Central memory CD8-positive, alpha-beta T cell (primary cell): Measurements from ENCODE around the gene PIAS4.
"Not testable (repeated sequence)": the region's sequence is repeated elsewhere in the genome, so short reads cannot be mapped to it uniquely, and the experiment has no call there.

Source experiments
- ATAC-seq: fragments of 150-1000 bp; cut with Tn5 transposase; replicated peaks from 2 replicates; pipeline ENCODE4 v1.10.0; 2022; ENCODE audit warnings: mild to moderate bottlenecking, moderate FRiP score, moderate number of reproducible peaks; ENCODE audit not compliant: poor library complexity, severe bottlenecking; ENCODE audit errors: extremely low read depth
- DNase-seq, 2 donors: peaks; one replicate each; pipeline ENCODE4 v3.0.0; 2021; ENCODE audit warnings: low spot score in 2 of 2
- H3K27ac Mint-ChIP-seq: one replicate; pipeline ENCODE4 v1.8.0; 2022; ENCODE audit warnings: low read depth, mild to moderate bottlenecking, moderate library complexity, mixed read lengths
- H3K27me3 Mint-ChIP-seq: one replicate; pipeline ENCODE4 v1.8.0; 2022; ENCODE audit warnings: mixed read lengths
- H3K36me3 Mint-ChIP-seq: one replicate; pipeline ENCODE4 v1.8.0; 2022; ENCODE audit warnings: mild to moderate bottlenecking, moderate library complexity, mixed read lengths; ENCODE audit not compliant: insufficient read depth
- H3K4me1 Mint-ChIP-seq: one replicate; pipeline ENCODE4 v1.8.0; 2022; ENCODE audit warnings: mixed read lengths
- H3K4me3 Mint-ChIP-seq: one replicate; pipeline ENCODE4 v1.8.0; 2022; ENCODE audit warnings: mild to moderate bottlenecking, moderate library complexity, mixed read lengths
- H3K9me3 Mint-ChIP-seq: one replicate; pipeline ENCODE4 v1.8.0; 2022; ENCODE audit warnings: mixed read lengths

PIAS4 gene

DNA sequence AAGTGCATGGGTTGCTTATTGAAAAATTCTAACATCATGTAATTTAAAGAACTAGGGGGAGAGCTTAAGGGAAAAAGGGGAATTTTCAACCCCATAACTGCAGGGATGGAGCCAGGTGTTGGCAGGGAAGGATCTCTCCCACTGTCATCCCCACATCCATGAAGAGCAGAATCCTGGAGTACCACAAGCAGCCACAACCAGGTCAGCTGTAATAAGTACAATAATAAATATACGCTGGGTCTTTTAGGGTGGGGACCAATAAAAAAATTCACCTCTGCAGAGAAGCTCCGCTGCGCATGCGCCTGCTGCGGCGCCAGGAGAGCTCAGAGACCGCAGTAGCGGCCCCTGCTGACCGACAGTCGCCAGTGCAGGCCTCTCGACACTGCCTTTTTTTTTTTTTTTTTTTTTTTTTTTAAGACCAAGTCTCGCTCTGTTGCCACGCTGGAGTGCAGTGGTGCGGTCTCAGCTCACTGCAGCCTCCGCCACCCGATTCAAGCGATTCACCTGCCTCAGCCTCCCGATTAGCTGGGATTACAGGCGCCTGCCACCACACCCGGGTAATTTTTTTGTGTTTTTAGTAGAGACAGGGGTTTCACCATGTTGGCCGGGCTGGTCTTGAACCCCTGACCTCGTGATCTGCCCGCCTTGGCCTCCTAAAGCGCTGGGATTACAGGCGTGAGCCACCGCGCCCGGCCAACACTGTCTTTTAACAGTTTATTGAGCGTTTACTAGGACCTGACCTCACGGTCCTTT lies 19.7 kb upstream of the PIAS4 start:
- Mint-ChIP-seq H3K27me3 (no peaks in the 10 kb centered on the region), H3K4me1 (peaks cover 50% of the 10 kb centered on the region), H3K36me3 (peaks cover 35% of the 10 kb centered on the region), H3K27ac (peak overlapping the region; percentile 83), H3K4me3 (peak overlapping the region; percentile 94), H3K9me3 (no peaks in the 10 kb centered on the region)
- ATAC-seq (peak; percentile 29), DNase-seq (peak; percentile 84 to 87)

GRCh38 chr19:3990815-3991117 lies 16.8 kb upstream of the PIAS4 start:
- peak overlapping the region; percentile 80 for H3K27ac Mint-ChIP-seq
- peaks cover 21% of the 10 kb centered on the region for H3K4me1 Mint-ChIP-seq
- no peak for DNase-seq
- ATAC-seq = no peak
- no peaks in the 10 kb centered on the region for H3K27me3 Mint-ChIP-seq
- peaks cover 9% of the 10 kb centered on the region for H3K36me3 Mint-ChIP-seq
- H3K4me3 Mint-ChIP-seq = peak overlapping the region; percentile 87
- no peaks in the 10 kb centered on the region for H3K9me3 Mint-ChIP-seq

DNA sequence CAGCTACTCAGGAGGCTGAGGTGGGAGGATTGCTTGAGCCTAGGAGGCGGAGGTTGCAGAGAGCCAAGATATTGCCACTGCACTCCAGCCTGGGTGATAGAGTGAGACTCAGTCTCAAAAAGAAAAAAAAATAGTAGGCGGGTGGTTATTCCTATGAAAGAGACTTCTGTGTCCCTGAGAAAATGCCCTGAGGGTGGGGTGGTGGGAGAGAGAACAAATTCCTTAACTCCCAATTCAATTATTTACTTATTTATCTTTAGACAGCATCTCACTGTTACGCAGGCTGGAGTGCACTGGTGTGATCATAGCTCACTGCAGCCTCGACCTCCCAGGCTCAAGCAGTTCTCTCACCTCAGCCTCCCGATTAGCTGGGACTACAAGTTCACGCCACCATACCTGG lies 11.9 kb upstream of the PIAS4 start:
- no peak for DNase-seq
- H3K4me1 Mint-ChIP-seq = peaks cover 5% of the 10 kb centered on the region
- no peak overlapping the region for H3K4me3 Mint-ChIP-seq
- H3K27me3 Mint-ChIP-seq = no peaks in the 10 kb centered on the region
- no peak overlapping the region for H3K27ac Mint-ChIP-seq
- H3K9me3 Mint-ChIP-seq = no peaks in the 10 kb centered on the region
- H3K36me3 Mint-ChIP-seq = peaks cover 2% of the 10 kb centered on the region
- no peak for ATAC-seq

GRCh38 chr19:3998667-3999412 lies 8.7 kb upstream of the PIAS4 start:
- H3K36me3 Mint-ChIP-seq, H3K27ac Mint-ChIP-seq, H3K9me3 Mint-ChIP-seq, H3K4me1 Mint-ChIP-seq, H3K4me3 Mint-ChIP-seq, H3K27me3 Mint-ChIP-seq, ATAC-seq, DNase-seq: not testable (repeated sequence)

- not testable (repeated sequence) for H3K27ac Mint-ChIP-seq, ATAC-seq, H3K4me1 Mint-ChIP-seq, H3K27me3 Mint-ChIP-seq, H3K4me3 Mint-ChIP-seq, H3K36me3 Mint-ChIP-seq, DNase-seq, H3K9me3 Mint-ChIP-seq
Observed at GRCh38 chr19:4000798-4001197, 6.7 kb upstream of the PIAS4 start.

- peak overlapping the region; percentile 53 for H3K27ac Mint-ChIP-seq
- H3K4me1 Mint-ChIP-seq = peaks cover 21% of the 10 kb centered on the region
- not testable (repeated sequence) for H3K27me3 Mint-ChIP-seq, DNase-seq, ATAC-seq, H3K9me3 Mint-ChIP-seq
- peaks cover 16% of the 10 kb centered on the region for H3K36me3 Mint-ChIP-seq
- H3K4me3 Mint-ChIP-seq = peak overlapping the region; percentile 60
Observed at GRCh38 chr19:4005436-4005835, 2.1 kb upstream of the PIAS4 start.

GRCh38 chr19:4007836-4008539 lies 452 bp downstream of the PIAS4 start:
- H3K36me3 Mint-ChIP-seq = peaks cover 19% of the 10 kb centered on the region
- no peak for ATAC-seq
- H3K27ac Mint-ChIP-seq = peak overlapping the region; percentile 77
- no peak for DNase-seq
- H3K9me3 Mint-ChIP-seq = no peaks in the 10 kb centered on the region
- no peaks in the 10 kb centered on the region for H3K27me3 Mint-ChIP-seq
- H3K4me1 Mint-ChIP-seq = peaks cover 29% of the 10 kb centered on the region
- peak overlapping the region; percentile 87 for H3K4me3 Mint-ChIP-seq

- Mint-ChIP-seq H3K27ac (no peak overlapping the region), H3K4me3 (peak overlapping the region; percentile 87), H3K4me1 (peaks cover 32% of the 10 kb centered on the region), H3K27me3 (no peaks in the 10 kb centered on the region), H3K36me3 (peaks cover 20% of the 10 kb centered on the region), H3K9me3 (no peaks in the 10 kb centered on the region)
- DNase-seq (no peak), ATAC-seq (no peak)
Observed at GRCh38 chr19:4009990-4010807, 2.7 kb downstream of the PIAS4 start.

DNA sequence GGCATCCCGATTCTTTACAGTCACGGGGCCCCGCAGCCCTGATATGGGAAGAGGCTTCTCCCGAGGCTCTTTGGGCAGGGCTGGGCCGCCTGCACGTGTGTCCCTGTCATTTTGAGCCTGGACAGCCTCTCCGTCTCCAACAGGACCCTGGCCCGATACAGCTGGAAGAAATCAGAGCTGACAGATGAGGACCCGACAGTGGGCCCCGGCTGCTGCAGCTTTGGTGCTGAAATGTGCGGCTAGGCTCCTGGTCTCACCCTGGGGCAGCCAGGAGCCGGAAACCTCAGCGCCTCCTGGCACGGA lies 3.2 kb downstream of the PIAS4 start:
- H3K27ac Mint-ChIP-seq = peak overlapping the region; percentile 69

GRCh38 chr19:4011430-4011829 lies 3.9 kb downstream of the PIAS4 start:
- not testable (repeated sequence) for ATAC-seq, DNase-seq, H3K27me3 Mint-ChIP-seq, H3K4me3 Mint-ChIP-seq, H3K9me3 Mint-ChIP-seq
- H3K27ac Mint-ChIP-seq = peak overlapping the region; percentile 69
- H3K36me3 Mint-ChIP-seq = peaks cover 21% of the 10 kb centered on the region
- peaks cover 41% of the 10 kb centered on the region for H3K4me1 Mint-ChIP-seq

More for the DNA sequence above, 3.2 kb downstream of the PIAS4 start:
- DNase-seq (no peak), ATAC-seq (no peak)
- no peaks in the 10 kb centered on the region for H3K9me3 Mint-ChIP-seq
- no peaks in the 10 kb centered on the region for H3K27me3 Mint-ChIP-seq
- H3K4me1 Mint-ChIP-seq = peaks cover 36% of the 10 kb centered on the region
- H3K4me3 Mint-ChIP-seq = no peak overlapping the region
- peaks cover 20% of the 10 kb centered on the region for H3K36me3 Mint-ChIP-seq

DNA sequence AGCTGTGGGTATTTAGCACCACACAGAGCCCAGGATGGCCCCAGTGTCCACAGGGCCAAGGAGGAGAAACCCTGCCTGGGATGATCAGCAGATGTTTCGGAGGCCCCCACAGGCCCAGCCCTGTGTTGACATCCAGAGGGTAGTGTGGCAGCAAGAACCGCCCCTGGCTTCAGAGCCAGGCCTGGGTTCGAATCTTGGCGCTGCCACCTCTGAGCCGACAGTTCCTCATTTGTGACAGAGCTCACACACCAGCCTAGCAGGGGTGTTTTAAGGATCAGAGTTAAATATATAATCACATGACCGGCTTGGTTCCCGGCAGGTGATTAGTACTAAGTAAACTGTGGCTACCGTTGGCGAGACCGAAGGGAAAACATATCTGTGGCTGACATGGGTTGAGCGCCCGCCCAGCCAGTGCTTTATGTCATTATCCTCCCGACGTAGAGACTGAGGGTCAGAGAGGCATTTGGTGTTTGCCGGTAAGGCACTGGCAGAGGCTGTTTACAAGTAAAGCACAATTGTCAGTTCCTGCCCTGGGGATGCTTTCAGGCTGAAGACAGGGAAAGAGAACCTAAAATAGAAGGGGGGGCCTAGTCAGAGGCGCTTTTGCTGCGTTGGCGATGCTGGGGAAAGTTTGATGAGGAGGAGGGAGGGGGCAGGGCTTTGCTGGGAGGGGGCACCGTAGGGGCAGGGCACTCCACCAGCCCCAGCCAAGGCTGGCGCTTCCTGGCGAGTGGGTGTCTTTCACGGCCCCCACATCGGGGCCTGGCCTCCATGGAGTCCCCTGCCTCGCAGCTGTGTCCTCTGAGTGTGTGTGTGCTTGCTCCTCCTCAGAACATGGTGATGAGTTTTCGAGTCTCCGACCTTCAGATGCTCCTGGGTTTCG lies 4.8 kb downstream of the PIAS4 start:
- DNase-seq (no peak), ATAC-seq (no peak)
- Mint-ChIP-seq H3K27ac (no peak overlapping the region), H3K4me1 (peaks cover 43% of the 10 kb centered on the region), H3K9me3 (no peaks in the 10 kb centered on the region), H3K36me3 (peaks cover 21% of the 10 kb centered on the region), H3K4me3 (no peak overlapping the region), H3K27me3 (no peaks in the 10 kb centered on the region)
